CD4-positive, alpha-beta T cell treated with Interleukin-15 for 4 hours (primary cell): ENCODE data around the gene MAPKAPK2.
A peak's percentile ranks its signal among the peaks of the same experiment; 100 is the strongest.

Source experiments
- DNase-seq: peaks from one replicate; pipeline ENCODE4 v3.0.0-alpha.2; 2020; ENCODE audit warnings: low spot score

MAPKAPK2 gene

GRCh38 chr1:206722751-206723461, 38.2 kb downstream of the MAPKAPK2 start:
- no peak for DNase-seq

GRCh38 chr1:206723462-206723804, 38.7 kb downstream of the MAPKAPK2 start:
- DNase-seq = no peak

- no peak for DNase-seq
Measured at GRCh38 chr1:206723805-206724472, 39.2 kb downstream of the MAPKAPK2 start.

- peak; percentile 56 for DNase-seq
Measured at GRCh38 chr1:206725109-206725963, 40.6 kb downstream of the MAPKAPK2 start.

- DNase-seq = no peak
Measured at GRCh38 chr1:206727981-206728696, 43.4 kb downstream of the MAPKAPK2 start.

GRCh38 chr1:206728697-206728987, 43.9 kb downstream of the MAPKAPK2 start:
- DNase-seq = no peak

- no peak for DNase-seq
Measured at GRCh38 chr1:206729050-206729449, 44.3 kb downstream of the MAPKAPK2 start.

GRCh38 chr1:206729507-206729906, 44.8 kb downstream of the MAPKAPK2 start:
- DNase-seq = no peak

- no peak for DNase-seq
Measured at GRCh38 chr1:206732508-206732907, 47.8 kb downstream of the MAPKAPK2 start.

- no peak for DNase-seq
Measured at GRCh38 chr1:206732992-206733391, 48.3 kb downstream of the MAPKAPK2 start.

- peak; percentile 72 for DNase-seq
Measured at GRCh38 chr1:206734499-206735142, 49.9 kb downstream of the MAPKAPK2 start.

GRCh38 chr1:206735553-206736031, 50.9 kb downstream of the MAPKAPK2 start:
- no peak for DNase-seq

- DNase-seq = peak; percentile 58
Measured at GRCh38 chr1:206736878-206737728, 52.4 kb downstream of the MAPKAPK2 start.

GRCh38 chr1:206737729-206738201, 53.1 kb downstream of the MAPKAPK2 start:
- no peak for DNase-seq

- no peak for DNase-seq
Measured at GRCh38 chr1:206738370-206739366, 54.0 kb downstream of the MAPKAPK2 start.

- no peak for DNase-seq
Measured at GRCh38 chr1:206739411-206740076, 54.8 kb downstream of the MAPKAPK2 start.

- DNase-seq = no peak
Measured at GRCh38 chr1:206741142-206741701, 56.5 kb downstream of the MAPKAPK2 start.

GRCh38 chr1:206742719-206743383, 58.1 kb downstream of the MAPKAPK2 start:
- DNase-seq = no peak
